Ishikawa (cell line): ENCODE data around the gene AGAP1.

Experiments used
- CEBPB ChIP-seq: IDR thresholded peaks from 2 replicates; pipeline ENCODE4 v1.6.1; 2012
- CREB1 ChIP-seq: IDR thresholded peaks from 2 replicates; pipeline ENCODE4 v1.6.1; 2012; ENCODE audit warnings: low read depth
- EGR1 ChIP-seq: IDR thresholded peaks from 2 replicates; pipeline ENCODE4 v1.6.1; 2012
- EP300 ChIP-seq: IDR thresholded peaks from 2 replicates; pipeline ENCODE4 v1.6.1; 2012; ENCODE audit warnings: borderline replicate concordance
- FOXM1 ChIP-seq: IDR thresholded peaks from 2 replicates; pipeline ENCODE4 v1.6.1; 2012; ENCODE audit warnings: low read depth, borderline replicate concordance
- MAX ChIP-seq: IDR thresholded peaks from 2 replicates; pipeline ENCODE4 v1.6.1; 2012
- REST ChIP-seq: IDR thresholded peaks from 2 replicates; pipeline ENCODE4 v1.6.1; 2012; ENCODE audit warnings: low read depth, mild to moderate bottlenecking
- TAF1 ChIP-seq: IDR thresholded peaks from 2 replicates; pipeline ENCODE4 v1.6.1; 2012; ENCODE audit warnings: low read depth, mild to moderate bottlenecking

GRCh38 chr2:236171680-236172254 lies 677.9 kb downstream of the AGAP1 start:
- TF ChIP-seq CREB1 (no peak), TAF1 (no peak), CEBPB (no peak), EGR1 (no peak), REST (no peak), EP300 (no peak), MAX (no peak), FOXM1 (no peak)
